Endothelial cell of umbilical vein (primary cell): ENCODE results near the gene SFSWAP. TPM values are rescaled to one million over a fixed set of nuclear protein-coding genes. Genes with fewer than 3 reads are reported as not detected.

ENCODE experiments used
- BruUV-seq: library from RNA; stranded (reverse); fragments of 400-500 nt; replicated peaks from 2 replicates; lab custom pipeline; 2021; lab: Mats Ljungman, UMichigan
- CTCF ChIA-PET: fragments of 300-600, 350-600 bp; sonication (Branson Sonifier 250); formaldehyde crosslinking; loops from one replicate; lab custom pipeline; 2021; ENCODE audit warnings: antibody characterized with exemption, inconsistent platforms; lab: Charles Lee
- POLR2A ChIA-PET: fragments of 300-600, 350-600 bp; sonication (Branson Sonifier 250); formaldehyde crosslinking; loops from one replicate; lab custom pipeline; 2021; ENCODE audit warnings: antibody characterized with exemption, inconsistent platforms; lab: Charles Lee
- DNase-seq: peaks from one replicate; pipeline ENCODE4 v3.0.0-alpha.2; 2011; ENCODE audit warnings: low read depth, low spot score
- FAIRE-seq: peaks from 2 replicates; lab custom pipeline; 2011; peaks lifted over from hg19 to GRCh38; lab: Jason Lieb, UNC
- H2AFZ ChIP-seq: 2 replicates; pipeline ENCODE4 v1.6.0; 2012; ENCODE audit warnings: low read depth, low read length, control low read depth, inconsistent platforms
- H3K27ac ChIP-seq: 2 replicates; pipeline ENCODE4 v1.5.1; 2011; ENCODE audit warnings: low read depth, mild to moderate bottlenecking, control low read depth, low read length, moderate library complexity; ENCODE audit not compliant: insufficient read depth
- H3K27me3 ChIP-seq, 2 experiments: 2 replicates each; pipeline versions ENCODE4 v1.6.0 to v1.6.1; 2011; ENCODE audit warnings: low read length in 2 of 2, mixed read lengths in 1 of 2; ENCODE audit not compliant: control insufficient read depth in 2 of 2, insufficient read depth in 2 of 2
- H3K36me3 ChIP-seq, 2 experiments: 2 replicates in 1 of 2; 3 replicates in 1 of 2; pipeline ENCODE4 v1.5.1; 2011; ENCODE audit warnings: low read length in 2 of 2, mild to moderate bottlenecking in 1 of 2, moderate library complexity in 1 of 2; ENCODE audit not compliant: control insufficient read depth in 2 of 2, insufficient read depth in 2 of 2; ENCODE audit errors: extremely low read depth in 1 of 2
- H3K4me1 ChIP-seq: 3 replicates; pipeline ENCODE4 v1.5.1; 2011; ENCODE audit warnings: mild to moderate bottlenecking, low read length; ENCODE audit not compliant: control insufficient read depth, insufficient read depth; ENCODE audit errors: extremely low read depth
- H3K4me2 ChIP-seq: 2 replicates; pipeline ENCODE4 v1.6.1; 2011; ENCODE audit warnings: low read length, control low read depth, mixed read lengths; ENCODE audit not compliant: insufficient read depth
- H3K4me3 ChIP-seq, 3 experiments: fragments of 200-600 bp in 1 of 3; sonication (generic), shearing (Covaris generic) in 1 of 3; replicated peaks in 1 of 3; 2 replicates each; pipeline ENCODE4 v1.5.1; 2011 to 2016; ENCODE audit warnings: control low read depth in 3 of 3, low read length in 3 of 3, mild to moderate bottlenecking in 2 of 3, inconsistent platforms in 1 of 3, low read depth in 1 of 3, moderate library complexity in 1 of 3; ENCODE audit not compliant: insufficient read depth in 1 of 3
- H3K79me2 ChIP-seq: 2 replicates; pipeline ENCODE4 v1.6.0; 2012; ENCODE audit warnings: low read length, inconsistent platforms; ENCODE audit not compliant: control insufficient read depth, insufficient read depth
- H3K9ac ChIP-seq: replicated peaks from 2 replicates; pipeline ENCODE3; 2011; ENCODE audit warnings: low read length, control low read depth; ENCODE audit not compliant: insufficient read depth; ENCODE audit errors: extremely low read depth
- H3K9me1 ChIP-seq: replicated peaks from 3 replicates; pipeline ENCODE4 v1.6.0; 2011; ENCODE audit warnings: mild to moderate bottlenecking, low read length; ENCODE audit not compliant: control insufficient read depth, insufficient read depth; ENCODE audit errors: extremely low read depth
- H3K9me3 ChIP-seq: replicated peaks from 2 replicates; pipeline ENCODE4 v1.5.1; 2012; ENCODE audit warnings: low read length, inconsistent platforms; ENCODE audit not compliant: control insufficient read depth, insufficient read depth
- H4K20me1 ChIP-seq: replicated peaks from 2 replicates; pipeline ENCODE3; 2011; ENCODE audit warnings: mild to moderate bottlenecking, low read length; ENCODE audit not compliant: control insufficient read depth, insufficient read depth; ENCODE audit errors: extremely low read depth
- EZH2 ChIP-seq: IDR thresholded peaks from 2 replicates; pipeline ENCODE4 v1.6.1; 2012; ENCODE audit warnings: borderline replicate concordance, low read depth, mild to moderate bottlenecking, moderate library complexity, low read length, inconsistent platforms; ENCODE audit not compliant: severe bottlenecking
- FOS ChIP-seq: IDR thresholded peaks from 2 replicates; pipeline ENCODE4 v1.6.1; 2011; ENCODE audit warnings: mild to moderate bottlenecking, low read length, moderate library complexity, borderline replicate concordance; ENCODE audit not compliant: insufficient read depth
- GATA2 ChIP-seq: IDR thresholded peaks from 2 replicates; pipeline ENCODE4 v1.7.0; 2011; ENCODE audit warnings: low read depth, mild to moderate bottlenecking, moderate library complexity, mixed read lengths, low read length; ENCODE audit not compliant: insufficient read length, insufficient read depth
- JUN ChIP-seq: IDR thresholded peaks from 2 replicates; pipeline ENCODE4 v1.6.1; 2011; ENCODE audit warnings: borderline replicate concordance, low read depth; ENCODE audit not compliant: insufficient read length, insufficient read depth
- POLR2A ChIP-seq: IDR thresholded peaks from 2 replicates; pipeline ENCODE4 v1.6.1; 2012; ENCODE audit warnings: low read depth, mild to moderate bottlenecking, control low read depth, low read length
- dilution Hi-C: fragments of 300-500 bp; cut with MboI; formaldehyde crosslinking; loops from one replicate; pipeline ENCODE4 v1.15.0; 2019; ENCODE audit warnings: low sequenced_read_pairs; ENCODE audit not compliant: extremely low pct_ligation_motif_present
- intact Hi-C: fragments of 100-400 bp; cut with micrococcal nuclease; formaldehyde crosslinking; loops from one replicate; pipeline ENCODE4 v1.10.0; 2022
- polyA plus RNA-seq, 4 experiments: library from polyadenylated mRNA; depleted of rRNA in 3 of 4; stranded (reverse) in 3 of 4; unstranded in 1 of 4; fragments of >200 nt; gene quantifications; 2 replicates each; pipeline versions ENCODE4 v1.2.1 to v1.2.3, GENCODE V29; 2011 to 2012; ENCODE audit warnings: missing spikeins in 1 of 4
- total RNA-seq: library from RNA; stranded (reverse); gene quantifications from 2 replicates; pipeline ENCODE4 v1.2.3, GENCODE V29; 2021
- TF ChIP-seq, protein P1 (sequence below), 2 donors: IDR thresholded peaks; 1 replicate in 1 of 2; 2 replicates in 1 of 2; pipeline ENCODE4 v1.5.1; 2011; ENCODE audit warnings: low read length in 2 of 2, mild to moderate bottlenecking in 2 of 2, moderate library complexity in 2 of 2, control low read depth in 1 of 2, inconsistent platforms in 1 of 2, low read depth in 1 of 2; ENCODE audit not compliant: insufficient read depth in 1 of 2; ENCODE audit errors: extremely low read depth in 1 of 2
- TF ChIP-seq, protein P2 (sequence below): IDR thresholded peaks from 2 replicates; pipeline ENCODE4 v1.6.1; 2011; ENCODE audit not compliant: insufficient read depth, insufficient read length

SFSWAP gene
- total and polyA plus RNA-seq, 2 donors (not counting 3 experiments of a cell fraction or from before 2014, with no cell fraction given) = 38.1 to 53.3 TPM

DNA sequence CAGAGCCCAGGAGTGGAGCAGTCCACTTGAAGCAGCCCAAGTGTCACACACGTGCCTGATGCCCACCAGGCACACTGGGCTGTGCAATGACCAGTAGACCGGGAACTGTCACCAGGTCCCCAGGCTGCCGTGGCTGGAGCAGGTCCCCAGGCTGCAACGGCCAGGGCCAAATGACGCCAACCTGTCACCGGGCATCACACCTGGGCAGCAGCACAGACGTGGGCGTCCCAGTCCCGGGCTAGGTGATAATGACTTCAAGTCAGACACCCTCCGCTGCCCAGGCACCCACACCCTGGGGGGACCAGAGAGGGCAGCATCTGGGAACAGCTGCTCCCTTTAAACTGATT is 86.7 kb downstream of the SFSWAP start:
- Histone ChIP-seq H3K36me3 (peaks cover 3 to 9% of the 10 kb centered on the region in 2 experiments), H3K27ac (no peak overlapping the region), H3K27me3 (no peaks in the 10 kb centered on the region), H3K4me2 (no peak overlapping the region), H3K9me1 (no peaks in the 10 kb centered on the region), H3K9me3 (no peaks in the 10 kb centered on the region), H3K79me2 (no peaks in the 10 kb centered on the region), H3K4me3 (no peak overlapping the region), H2AFZ (no peak overlapping the region), H3K9ac (no peak overlapping the region), H4K20me1 (no peaks in the 10 kb centered on the region), H3K4me1 (no peaks in the 10 kb centered on the region)
- no peak for FAIRE-seq
- no TSS peak for BruUV-seq
- intact Hi-C loops = no loop called here
- CTCF ChIA-PET = interaction anchor here (1.3 kb wide), 1 partner anchor 29 kb away, joined by 3 read pairs; no protein-coding TSS in a partner anchor
- dilution Hi-C loops = no loop called here
- no peak for TF ChIP-seq POLR2A
- TF ChIP-seq JUN = no peak
- TF ChIP-seq EZH2 = no peak
- TF ChIP-seq FOS = no peak
- TF ChIP-seq, protein P1, sequence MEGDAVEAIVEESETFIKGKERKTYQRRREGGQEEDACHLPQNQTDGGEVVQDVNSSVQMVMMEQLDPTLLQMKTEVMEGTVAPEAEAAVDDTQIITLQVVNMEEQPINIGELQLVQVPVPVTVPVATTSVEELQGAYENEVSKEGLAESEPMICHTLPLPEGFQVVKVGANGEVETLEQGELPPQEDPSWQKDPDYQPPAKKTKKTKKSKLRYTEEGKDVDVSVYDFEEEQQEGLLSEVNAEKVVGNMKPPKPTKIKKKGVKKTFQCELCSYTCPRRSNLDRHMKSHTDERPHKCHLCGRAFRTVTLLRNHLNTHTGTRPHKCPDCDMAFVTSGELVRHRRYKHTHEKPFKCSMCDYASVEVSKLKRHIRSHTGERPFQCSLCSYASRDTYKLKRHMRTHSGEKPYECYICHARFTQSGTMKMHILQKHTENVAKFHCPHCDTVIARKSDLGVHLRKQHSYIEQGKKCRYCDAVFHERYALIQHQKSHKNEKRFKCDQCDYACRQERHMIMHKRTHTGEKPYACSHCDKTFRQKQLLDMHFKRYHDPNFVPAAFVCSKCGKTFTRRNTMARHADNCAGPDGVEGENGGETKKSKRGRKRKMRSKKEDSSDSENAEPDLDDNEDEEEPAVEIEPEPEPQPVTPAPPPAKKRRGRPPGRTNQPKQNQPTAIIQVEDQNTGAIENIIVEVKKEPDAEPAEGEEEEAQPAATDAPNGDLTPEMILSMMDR (IDR thresholded peaks at IDR 0.05; ENCODE audit: extremely low read depth in 1 of 2, insufficient read depth in 1 of 2, low read depth in 1 of 2, low read length in 2 of 2) = no peak
- TF ChIP-seq GATA2 = no peak
- TF ChIP-seq, protein P2, sequence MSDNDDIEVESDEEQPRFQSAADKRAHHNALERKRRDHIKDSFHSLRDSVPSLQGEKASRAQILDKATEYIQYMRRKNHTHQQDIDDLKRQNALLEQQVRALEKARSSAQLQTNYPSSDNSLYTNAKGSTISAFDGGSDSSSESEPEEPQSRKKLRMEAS = no peak
- POLR2A ChIA-PET = no interaction called here
- DNase-seq = no peak
